OCI-LY7 (cell line): ENCODE data around the gene STK32A. TPM values are rescaled to one million over a fixed set of nuclear protein-coding genes. Genes with fewer than 3 reads are reported as not detected.

ENCODE experiments used
- BruUV-seq: library from RNA; stranded (reverse); fragments of 400-500 nt; replicated peaks from 2 replicates; lab custom pipeline; 2021; lab: Mats Ljungman, UMichigan
- CTCF ChIA-PET: fragments of 300-600 bp; sonication (Branson Sonifier 250); formaldehyde crosslinking; loops from one replicate; lab custom pipeline; 2022; ENCODE audit warnings: antibody characterized with exemption; ENCODE audit not compliant: unreplicated experiment; lab: Charles Lee
- POLR2A ChIA-PET: fragments of 300-600 bp; sonication (Branson Sonifier 250); formaldehyde crosslinking; loops from one replicate; lab custom pipeline; 2022; ENCODE audit warnings: antibody characterized with exemption; lab: Charles Lee
- DNase-seq: peaks from one replicate; pipeline ENCODE4 v3.0.0-alpha.2; 2015; ENCODE audit warnings: low spot score
- H2AFZ ChIP-seq: fragments of 200-600 bp; sonication (generic), shearing (Covaris generic); 2 replicates; pipeline ENCODE4 v1.6.1; 2014; ENCODE audit warnings: mild to moderate bottlenecking, antibody characterized with exemption, low read length, moderate library complexity
- H3K27ac ChIP-seq: fragments of 200-600 bp; sonication (generic); 2 replicates; pipeline ENCODE4 v1.5.1; 2014; ENCODE audit warnings: mixed run types, low read depth, mild to moderate bottlenecking, moderate library complexity, low read length, inconsistent platforms; ENCODE audit not compliant: poor library complexity, severe bottlenecking
- H3K36me3 ChIP-seq: fragments of 200-600 bp; sonication (generic); 2 replicates; pipeline ENCODE4 v1.6.1; 2014; ENCODE audit warnings: mild to moderate bottlenecking, antibody characterized with exemption, low read length, moderate library complexity, mixed read lengths; ENCODE audit not compliant: insufficient read depth
- H3K4me1 ChIP-seq: fragments of 200-600 bp; sonication (generic); 2 replicates; pipeline ENCODE4 v1.5.1; 2014; ENCODE audit warnings: mild to moderate bottlenecking, low read length; ENCODE audit not compliant: insufficient read depth, poor library complexity, severe bottlenecking
- H3K4me2 ChIP-seq: fragments of 200-600 bp; sonication (generic); 2 replicates; pipeline ENCODE4 v1.6.1; 2014; ENCODE audit warnings: mild to moderate bottlenecking, low read length
- H3K4me3 ChIP-seq: fragments of 200-600 bp; sonication (generic); 2 replicates; pipeline ENCODE4 v1.5.1; 2014; ENCODE audit warnings: mild to moderate bottlenecking, low read depth, low read length; ENCODE audit not compliant: poor library complexity, severe bottlenecking
- H3K79me2 ChIP-seq: fragments of 200-600 bp; sonication (generic); 2 replicates; pipeline ENCODE4 v1.6.1; 2016; ENCODE audit warnings: low read depth, mild to moderate bottlenecking, low read length, moderate library complexity, mixed read lengths; ENCODE audit not compliant: insufficient read depth
- H3K9me2 ChIP-seq: fragments of 200-600 bp; sonication (generic); 2 replicates; pipeline ENCODE4 v1.6.1; 2016; ENCODE audit warnings: mild to moderate bottlenecking, low read length, mixed read lengths; ENCODE audit not compliant: insufficient read depth
- H3K9me3 ChIP-seq: fragments of 200-600 bp; sonication (generic); 2 replicates; pipeline ENCODE4 v1.6.1; 2014; ENCODE audit warnings: mild to moderate bottlenecking, mixed run types, low read length, mixed read lengths
- H4K20me1 ChIP-seq: fragments of 200-600 bp; sonication (generic); 2 replicates; pipeline ENCODE4 v1.6.1; 2014; ENCODE audit warnings: mild to moderate bottlenecking, antibody characterized with exemption, low read length, moderate library complexity, mixed read lengths; ENCODE audit not compliant: insufficient read depth
- CTCF ChIP-seq: fragments of 200-600 bp; sonication (generic); conservative IDR thresholded peaks from 2 replicates; pipeline ENCODE4 v1.5.1; 2014; ENCODE audit warnings: mild to moderate bottlenecking, antibody characterized with exemption, low read length, moderate library complexity, mixed read lengths
- EZH2phosphoT487 ChIP-seq: fragments of 200-600 bp; sonication (generic); IDR thresholded peaks from 2 replicates; pipeline ENCODE4 v1.6.1; 2018; ENCODE audit warnings: low read depth, borderline replicate concordance, mild to moderate bottlenecking, mixed run types, antibody characterized with exemption, low read length, moderate library complexity, mixed read lengths
- intact Hi-C: fragments of 100-400 bp; cut with micrococcal nuclease; formaldehyde crosslinking; loops from one replicate; pipeline ENCODE4 v1.10.0; 2022; ENCODE audit not compliant: unreplicated experiment
- total RNA-seq, 2 experiments: library from RNA; depleted of rRNA in 1 of 2; stranded (reverse); fragments of >200 nt in 1 of 2; shearing (Covaris generic) in 1 of 2; gene quantifications; 2 replicates each; pipeline ENCODE4 v1.2.3, GENCODE V29; 2014 to 2022

Gene STK32A
- total RNA-seq, 2 experiments from 2014 or later = not detected

GRCh38 chr5:147407094-147407681, 172.4 kb downstream of the STK32A start:
- Histone ChIP-seq H3K79me2 (no peaks in the 10 kb centered on the region), H3K9me2 (no peaks in the 10 kb centered on the region), H2AFZ (no peak overlapping the region), H3K9me3 (no peaks in the 10 kb centered on the region), H3K4me2 (no peak overlapping the region), H3K4me3 (no peak overlapping the region), H4K20me1 (no peaks in the 10 kb centered on the region), H3K36me3 (no peaks in the 10 kb centered on the region), H3K4me1 (no peaks in the 10 kb centered on the region), H3K27ac (no peak overlapping the region)
- POLR2A ChIA-PET = interaction anchor here (0.7 kb wide), 1 partner anchor 10 kb away, joined by 3 read pairs; no protein-coding TSS in a partner anchor
- no TSS peak for BruUV-seq
- CTCF ChIA-PET = no interaction called here
- no peak for DNase-seq
- intact Hi-C loops = no loop called here
- no peak for TF ChIP-seq EZH2phosphoT487
- TF ChIP-seq CTCF = no peak

- DNase-seq = no peak
- Histone ChIP-seq H3K4me1 (no peaks in the 10 kb centered on the region), H3K79me2 (no peaks in the 10 kb centered on the region), H3K4me2 (no peak overlapping the region), H3K27ac (no peak overlapping the region), H3K9me2 (no peaks in the 10 kb centered on the region), H2AFZ (no peak overlapping the region), H3K9me3 (no peaks in the 10 kb centered on the region), H3K36me3 (no peaks in the 10 kb centered on the region), H4K20me1 (no peaks in the 10 kb centered on the region), H3K4me3 (no peak overlapping the region)
- intact Hi-C loops = no loop called here
- CTCF ChIA-PET = no interaction called here
- BruUV-seq = no TSS peak
- TF ChIP-seq CTCF (no peak), EZH2phosphoT487 (no peak)
- POLR2A ChIA-PET = no interaction called here
Measured at GRCh38 chr5:147408980-147409379, 174.2 kb downstream of the STK32A start.

- H3K36me3 ChIP-seq = no peaks in the 10 kb centered on the region
- no peaks in the 10 kb centered on the region for H3K9me3 ChIP-seq
- no peak for DNase-seq
- H4K20me1 ChIP-seq = no peaks in the 10 kb centered on the region
- no peak overlapping the region for H2AFZ ChIP-seq
- no peaks in the 10 kb centered on the region for H3K9me2 ChIP-seq
- H3K79me2 ChIP-seq = no peaks in the 10 kb centered on the region
- TF ChIP-seq EZH2phosphoT487 = no peak
- no peak for TF ChIP-seq CTCF
- POLR2A ChIA-PET = no interaction called here
- intact Hi-C loops = no loop called here
- no peaks in the 10 kb centered on the region for H3K4me1 ChIP-seq
- H3K4me3 ChIP-seq = no peak overlapping the region
- BruUV-seq = no TSS peak
- CTCF ChIA-PET = no interaction called here
- no peak overlapping the region for H3K4me2 ChIP-seq
- no peak overlapping the region for H3K27ac ChIP-seq
Measured at GRCh38 chr5:147410496-147411358, 175.9 kb downstream of the STK32A start.
